SK-N-SH (cell line): Measurements from ENCODE around the gene ZNF689. TPM values are rescaled to one million over a fixed set of nuclear protein-coding genes. Genes with fewer than 3 reads are reported as not detected.

Experiments
- CTCF ChIA-PET: fragments of 300-600, 350-600 bp; formaldehyde crosslinking; extraction: SDS; loops from one replicate; lab custom pipeline; 2021; lab: Yijun Ruan, JAX
- POLR2A ChIA-PET: fragments of 350-600 bp; sonication (Branson Sonifier 250); formaldehyde crosslinking; extraction: SDS; loops from one replicate; lab custom pipeline; 2020; ENCODE audit warnings: antibody characterized with exemption, inconsistent platforms; lab: Yijun Ruan, JAX
- DNase-seq: peaks from one replicate; pipeline ENCODE4 v3.0.0; 2012
- H2AFZ ChIP-seq: fragments of 200-600 bp; sonication (generic); 2 replicates; pipeline ENCODE4 v1.8.1; 2016; ENCODE audit warnings: antibody characterized with exemption, mild to moderate bottlenecking, low read depth
- H3F3A ChIP-seq: fragments of 200-600 bp; sonication (generic); replicated peaks from 2 replicates; pipeline ENCODE3; 2016; ENCODE audit warnings: antibody characterized with exemption, mild to moderate bottlenecking; ENCODE audit not compliant: insufficient read depth
- H3K27ac ChIP-seq, 2 experiments: fragments of 200-500 bp in 1 of 2; fragments of 200-600 bp in 1 of 2; sonication (Bioruptor generic) in 1 of 2; sonication (generic), shearing (Covaris generic) in 1 of 2; 2 replicates each; pipeline versions ENCODE4 v1.5.1 to v1.6.1; 2014 to 2016; ENCODE audit warnings: low read depth in 2 of 2, inconsistent platforms in 1 of 2, low read length in 1 of 2, mild to moderate bottlenecking in 1 of 2, mixed read lengths in 1 of 2
- H3K27me3 ChIP-seq: fragments of 200-600 bp; sonication (generic), shearing (Covaris generic); 2 replicates; pipeline ENCODE4 v1.6.1; 2016; ENCODE audit warnings: mixed run types; ENCODE audit not compliant: insufficient read depth
- H3K36me3 ChIP-seq, 2 experiments: fragments of 200-500 bp in 1 of 2; fragments of 200-600 bp in 1 of 2; sonication (Bioruptor generic) in 1 of 2; sonication (generic) in 1 of 2; replicated peaks in 1 of 2; 2 replicates each; pipeline versions ENCODE3 to v1.5.1; 2014 to 2016; ENCODE audit warnings: low read length in 1 of 2, mild to moderate bottlenecking in 1 of 2; ENCODE audit not compliant: insufficient read depth in 2 of 2, control insufficient read depth in 1 of 2
- H3K4me1 ChIP-seq, 2 experiments: fragments of 200-500 bp in 1 of 2; fragments of 200-600 bp in 1 of 2; sonication (Bioruptor generic) in 1 of 2; sonication (generic), shearing (Covaris generic) in 1 of 2; 2 replicates each; pipeline versions ENCODE4 v1.5.1 to v1.6.1; 2014 to 2016; ENCODE audit warnings: low read depth in 1 of 2, low read length in 1 of 2, mixed run types in 1 of 2; ENCODE audit not compliant: insufficient read depth in 2 of 2, control insufficient read depth in 1 of 2
- H3K4me2 ChIP-seq: fragments of 200-600 bp; sonication (generic), shearing (Covaris generic); 2 replicates; pipeline ENCODE4 v1.6.1; 2017; ENCODE audit warnings: mixed run types
- H3K4me3 ChIP-seq, 2 experiments: fragments of 200-500 bp in 1 of 2; fragments of 200-600 bp in 1 of 2; sonication (Bioruptor generic) in 1 of 2; sonication (generic), shearing (Covaris generic) in 1 of 2; 2 replicates each; pipeline versions ENCODE4 v1.5.1 to v1.8.1; 2014 to 2016; ENCODE audit warnings: low read depth in 2 of 2, inconsistent platforms in 1 of 2, low read length in 1 of 2, mild to moderate bottlenecking in 1 of 2, mixed read lengths in 1 of 2, moderate library complexity in 1 of 2
- H3K79me2 ChIP-seq: fragments of 200-600 bp; sonication (generic); 2 replicates; pipeline ENCODE4 v1.8.1; 2017; ENCODE audit warnings: mild to moderate bottlenecking; ENCODE audit not compliant: insufficient read depth
- H3K9ac ChIP-seq: fragments of 200-600 bp; sonication (generic); 2 replicates; pipeline ENCODE4 v1.6.1; 2017; ENCODE audit warnings: mixed run types
- H3K9me2 ChIP-seq: fragments of 200-600 bp; sonication (generic); 2 replicates; pipeline ENCODE4 v1.6.1; 2017; ENCODE audit warnings: mixed run types
- H3K9me3 ChIP-seq: fragments of 200-600 bp; sonication (generic); 2 replicates; pipeline ENCODE4 v1.6.1; 2017; ENCODE audit warnings: mixed run types, mild to moderate bottlenecking, moderate library complexity
- H4K20me1 ChIP-seq: fragments of 200-600 bp; sonication (generic); 2 replicates; pipeline ENCODE4 v1.6.1; 2017; ENCODE audit warnings: mild to moderate bottlenecking, mixed run types; ENCODE audit not compliant: insufficient read depth
- ELF1 ChIP-seq: IDR thresholded peaks from 2 replicates; pipeline ENCODE4 v1.4.0; 2012
- EZH2phosphoT487 ChIP-seq: fragments of 200-600 bp; sonication (generic); IDR thresholded peaks from 2 replicates; pipeline ENCODE4 v1.6.1; 2017; ENCODE audit warnings: low read depth, mixed run types, mild to moderate bottlenecking, antibody characterized with exemption, moderate library complexity, borderline replicate concordance
- FOSL2 ChIP-seq: IDR thresholded peaks from 2 replicates; pipeline ENCODE4 v1.4.0; 2012; ENCODE audit warnings: low read depth, mild to moderate bottlenecking, moderate library complexity, borderline replicate concordance
- GABPA ChIP-seq: IDR thresholded peaks from 2 replicates; pipeline ENCODE4 v1.4.0; 2012; ENCODE audit warnings: low read depth, mild to moderate bottlenecking
- GATA2 ChIP-seq: sonication (generic); formaldehyde crosslinking; IDR thresholded peaks from 2 replicates; pipeline ENCODE4 v1.5.0; 2020; ENCODE audit warnings: mild to moderate bottlenecking, missing genetic modification reagents
- JUND ChIP-seq: IDR thresholded peaks from 2 replicates; pipeline ENCODE4 v1.4.0; 2012
- MAX ChIP-seq: IDR thresholded peaks from 2 replicates; pipeline ENCODE4 v1.4.0; 2012; ENCODE audit warnings: low read depth
- MEF2A ChIP-seq: IDR thresholded peaks from 2 replicates; pipeline ENCODE4 v1.4.0; 2012; ENCODE audit warnings: low read depth, borderline replicate concordance
- NFIC ChIP-seq: IDR thresholded peaks from 2 replicates; pipeline ENCODE4 v1.4.0; 2012; ENCODE audit warnings: borderline replicate concordance
- PBX3 ChIP-seq: IDR thresholded peaks from 2 replicates; pipeline ENCODE4; 2012
- RAD21 ChIP-seq: IDR thresholded peaks from 2 replicates; pipeline ENCODE4 v1.6.1; 2012; ENCODE audit warnings: mild to moderate bottlenecking, low read length
- REST ChIP-seq: IDR thresholded peaks from 2 replicates; pipeline ENCODE4 v1.6.1; 2012; ENCODE audit warnings: mild to moderate bottlenecking, low read depth, low read length, moderate library complexity
- SIN3A ChIP-seq: IDR thresholded peaks from 2 replicates; pipeline ENCODE4 v1.6.1; 2012; ENCODE audit warnings: low read depth, mild to moderate bottlenecking, low read length, moderate library complexity, borderline replicate concordance
- TAF1 ChIP-seq: IDR thresholded peaks from 2 replicates; pipeline ENCODE4 v1.6.1; 2012; ENCODE audit warnings: low read depth, mild to moderate bottlenecking, low read length, moderate library complexity, borderline replicate concordance
- TCF12 ChIP-seq: IDR thresholded peaks from 2 replicates; pipeline ENCODE4 v1.4.0; 2012
- TEAD4 ChIP-seq: IDR thresholded peaks from 2 replicates; pipeline ENCODE4 v1.4.0; 2012; ENCODE audit warnings: mild to moderate bottlenecking, borderline replicate concordance; ENCODE audit not compliant: insufficient read depth
- WGBS: methylation state at CpG from one replicate; pipeline ENCODE4 v1.1.6; 2017; ENCODE audit warnings: low lambda C conversion rate; 5-methylcytosine and 5-hydroxymethylcytosine counted together
- polyA plus RNA-seq, 3 experiments: library from polyadenylated mRNA; depleted of rRNA; stranded (reverse); fragments of >200 nt; gene quantifications; 2 replicates each; pipeline ENCODE4 v1.2.3, GENCODE V29; 2012

The ZNF689 gene
- polyA plus RNA-seq, 1 of the 3 experiments (the other 2 are of a cell fraction): 2.9 TPM

GRCh38 chr16:30606004-30606403, 4.2 kb downstream of the ZNF689 start:
- H3K4me3 ChIP-seq: no peak overlapping the region
- ChIA-PET CTCF (interaction anchor here (1.6 to 3.5 kb wide), 2 partner anchors 8 to 9 kb away, joined by 6 to 14 read pairs; no protein-coding TSS in a partner anchor), POLR2A (interaction anchor here (0.6 kb wide), 1 partner anchor 115 kb away, joined by 5 read pairs; no protein-coding TSS in a partner anchor)
- H3K4me1 ChIP-seq: peaks cover 5 to 6% of the 10 kb centered on the region in 2 experiments; a peak in 2 of 4 replicates
- no peak overlapping the region for H3K4me2 ChIP-seq
- H3K9me3 ChIP-seq: no peaks in the 10 kb centered on the region
- peaks cover 4% of the 10 kb centered on the region for H3F3A ChIP-seq
- no peaks in the 10 kb centered on the region for H3K9me2 ChIP-seq
- H3K27ac ChIP-seq: no peak overlapping the region
- no peak overlapping the region for H2AFZ ChIP-seq
- H3K36me3 ChIP-seq: peaks cover 22 to 35% of the 10 kb centered on the region in 2 experiments
- H3K79me2 ChIP-seq: peaks cover 25% of the 10 kb centered on the region
- H4K20me1 ChIP-seq: no peaks in the 10 kb centered on the region
- H3K27me3 ChIP-seq: no peaks in the 10 kb centered on the region
- WGBS: 100% methylated on average over 3 of the region's 3 CpGs
- DNase-seq: no peak
- TF ChIP-seq PBX3 (no peak), EZH2phosphoT487 (no peak), GATA2 (CRISPR knock-in tag) (no peak), ELF1 (no peak), TCF12 (no peak), RAD21 (no peak), MEF2A (no peak), FOSL2 (no peak), SIN3A (no peak), TAF1 (no peak), MAX (no peak), JUND (no peak), GABPA (no peak), NFIC (no peak), TEAD4 (no peak), REST (no peak)
- H3K9ac ChIP-seq: no peak overlapping the region
